Measurements from ENCODE around the gene TMEFF1. TPM values are rescaled to one million over a fixed set of nuclear protein-coding genes. Genes with fewer than 3 reads are reported as not detected.

The TMEFF1 gene
- total and polyA plus RNA-seq, 10 of the 15 experiments (the other 5 are each of a cell fraction or from before 2014, with no cell fraction given): 0.03 to 0.55 (median 0.11) TPM; not detected in 3

GRCh38 chr9:100586093-100586492 lies 113.1 kb downstream of the TMEFF1 start (continued):
- TF ChIP-seq ZNF622 (IDR thresholded peaks at IDR 0.05): no peak
- TF ChIP-seq CHD4 (IDR thresholded peaks at IDR 0.05): no peak
- TF ChIP-seq EED (IDR thresholded peaks at IDR 0.05; ENCODE audit: low read depth): no peak
- TF ChIP-seq SMAD1 (IDR thresholded peaks at IDR 0.05; ENCODE audit: low read depth, partially characterized antibody): no peak
- no peak for TF ChIP-seq YY1 (IDR thresholded peaks at IDR 0.05; ENCODE audit: low read depth, low read length)
- TF ChIP-seq USF2 (IDR thresholded peaks at IDR 0.05; ENCODE audit: borderline replicate concordance, low read depth, low read length): no peak

- no peaks in the 10 kb centered on the region for H4K20me1 ChIP-seq (ENCODE audit: control insufficient read depth, insufficient read depth)
- no peaks in the 10 kb centered on the region for H3K9me3 ChIP-seq (replicated peaks; ENCODE audit: control insufficient read depth, insufficient read depth, low read length)
- SMC1A ChIA-PET (ENCODE audit: uncharacterized antibody, unreplicated experiment): no interaction called here
- CTCF ChIA-PET: interaction anchor here (2.1 kb wide), 1 partner anchor 14 kb away, joined by 9 read pairs; no protein-coding TSS in a partner anchor
- H3K4me3 ChIP-seq: no peak overlapping the region
- no peak overlapping the region for H3K4me2 ChIP-seq (ENCODE audit: control insufficient read depth, insufficient read depth)
- no peak for FAIRE-seq
- 62% methylated on average over 9 of the region's 9 CpGs for WGBS (ENCODE audit: insufficient coverage, insufficient replicate concordance, low lambda C conversion rate, missing lambda C conversion rate)
- RAD21 ChIA-PET (ENCODE audit: unreplicated experiment): no interaction called here
- no peaks in the 10 kb centered on the region for H3K36me3 ChIP-seq (ENCODE audit: control insufficient read depth in 2 of 2, insufficient read depth in 2 of 2, low read length in 1 of 2)
- POLR2A ChIA-PET: no interaction called here
- H3K79me2 ChIP-seq (ENCODE audit: control insufficient read depth, insufficient read depth, low read length): no peaks in the 10 kb centered on the region
- intact Hi-C loops (cut with micrococcal nuclease; ENCODE audit: unreplicated experiment) (no loop called here), in situ Hi-C loops (cut with MboI) (loop anchor here (25.0 kb wide), 1 partner anchor 575 kb away; no protein-coding TSS in a partner anchor)
- no peaks in the 10 kb centered on the region for H3K4me1 ChIP-seq (ENCODE audit: control insufficient read depth, insufficient read depth, low read length)
- BruUV-seq (replicated peaks): no TSS peak
- no peak for DNase-seq (ENCODE audit: low read depth, low spot score)
- H3K27me3 ChIP-seq (replicated peaks in 1 of 2; ENCODE audit: control insufficient read depth in 2 of 2, insufficient read depth in 2 of 2, low read length in 1 of 2): no peaks in the 10 kb centered on the region; a peak in 2 of 4 replicates
- H3K9ac ChIP-seq (ENCODE audit: control insufficient read depth, insufficient read depth, low read length): no peak overlapping the region
- H2AFZ ChIP-seq (ENCODE audit: control insufficient read depth, low read depth, low read length): no peak overlapping the region
- no peak overlapping the region for H3K27ac ChIP-seq (ENCODE audit: control insufficient read depth, insufficient read depth)
- ATAC-seq: no peak
- no peak for TF ChIP-seq ZBED1 (IDR thresholded peaks at IDR 0.05; ENCODE audit: borderline replicate concordance)
- TF ChIP-seq NFIC (IDR thresholded peaks at IDR 0.05; ENCODE audit: low read depth, low read length): no peak
- no peak for TF ChIP-seq CEBPZ (IDR thresholded peaks at IDR 0.05; ENCODE audit: low read depth, low read length)
- TF ChIP-seq LARP7 (IDR thresholded peaks at IDR 0.05): no peak
- no peak for TF ChIP-seq SREBF2 (IDR thresholded peaks at IDR 0.05; ENCODE audit: low read length)
- TF ChIP-seq SREBF1 (IDR thresholded peaks at IDR 0.05; ENCODE audit: low read length): no peak
- TF ChIP-seq PML (IDR thresholded peaks at IDR 0.05; ENCODE audit: low read length): no peak
- TF ChIP-seq EZH2 (IDR thresholded peaks at IDR 0.05; ENCODE audit: borderline replicate concordance, control insufficient read depth, low read depth, low read length): no peak
- TF ChIP-seq FOXK2 (IDR thresholded peaks at IDR 0.05): no peak
- no peak for TF ChIP-seq STAT3 (IDR thresholded peaks at IDR 0.05; ENCODE audit: low read depth, low read length)
- no peak for TF ChIP-seq EP300 (IDR thresholded peaks at IDR 0.05; ENCODE audit: borderline replicate concordance in 1 of 2, control insufficient read depth in 1 of 2, low read depth in 2 of 2, low read length in 2 of 2)
- no peak for TF ChIP-seq CEBPB (IDR thresholded peaks at IDR 0.05; ENCODE audit: borderline replicate concordance in 1 of 2, low read depth in 2 of 2, low read length in 2 of 2)
- no peak for TF ChIP-seq USF1 (IDR thresholded peaks at IDR 0.05; ENCODE audit: borderline replicate concordance, extremely low read length, insufficient read depth, low read depth, low read length)
- no peak for TF ChIP-seq RFX5 (IDR thresholded peaks at IDR 0.05; ENCODE audit: low read depth, low read length)
- TF ChIP-seq IRF4 (IDR thresholded peaks at IDR 0.05; ENCODE audit: low read depth, low read length): no peak
- no peak for TF ChIP-seq NR2C1 (IDR thresholded peaks at IDR 0.05)
Measured at GRCh38 chr9:100587375-100587774, 114.4 kb downstream of the TMEFF1 start.

All from GM12878 (cell line).